Lower leg skin (tissue), 3 donors: Measurements from ENCODE around the gene ZBTB47.

Experiments used
- CTCF ChIP-seq, 3 donors: fragments of 450-650 bp; IDR thresholded peaks; one replicate each; pipeline ENCODE4 v1.5.1; 2016; ENCODE audit warnings: antibody characterized with exemption in 3 of 3, mild to moderate bottlenecking in 3 of 3, moderate library complexity in 2 of 3
- POLR2A ChIP-seq, 2 donors: fragments of 450-650 bp; IDR thresholded peaks; one replicate each; pipeline ENCODE4 v1.6.1; 2016 to 2017; ENCODE audit warnings: antibody characterized with exemption in 2 of 2, mild to moderate bottlenecking in 1 of 2, moderate library complexity in 1 of 2

DNA sequence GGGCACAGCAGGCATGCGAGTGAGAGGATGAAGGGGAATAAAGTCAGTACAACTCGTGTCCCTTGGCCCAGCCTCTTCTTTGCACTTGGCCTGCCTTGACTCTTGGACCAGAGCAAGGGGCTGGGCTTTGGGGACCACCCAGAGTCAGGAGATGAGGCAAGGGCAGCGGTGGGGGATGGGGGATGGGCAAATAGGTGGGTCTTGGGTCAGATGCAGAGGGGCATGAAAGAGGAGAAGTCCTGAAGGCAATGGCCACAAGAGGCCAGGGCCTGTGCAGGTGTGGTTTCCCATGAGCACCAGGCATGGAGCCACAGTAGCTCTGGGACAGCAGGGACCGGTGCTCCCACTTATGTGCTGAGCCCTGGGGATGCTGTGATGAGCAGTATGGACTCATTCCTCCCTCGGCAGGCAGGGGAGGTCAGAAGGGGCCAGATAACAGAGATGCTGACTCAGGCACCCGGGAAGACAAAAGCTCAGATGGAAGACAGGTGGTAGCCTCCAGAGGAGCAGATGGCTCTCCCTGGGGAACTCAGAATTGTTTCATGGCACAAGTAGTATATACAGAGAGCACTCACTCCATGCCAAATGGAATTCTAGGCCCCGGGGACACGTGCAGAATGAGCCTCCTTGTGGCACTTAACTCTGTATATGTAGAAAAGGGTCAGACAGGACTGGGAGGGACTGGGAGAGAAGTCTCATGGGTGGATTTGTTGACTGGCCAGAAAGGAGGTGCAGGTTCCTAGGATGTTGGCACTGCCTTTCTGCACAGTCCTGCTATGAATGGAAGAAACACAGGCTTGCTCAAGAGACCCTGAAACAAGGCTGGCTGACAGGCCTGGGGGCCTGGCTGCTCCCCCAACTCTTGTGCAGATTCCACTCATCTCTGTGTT lies 14.3 kb downstream of the ZBTB47 start:
- no peak for TF ChIP-seq POLR2A (IDR thresholded peaks at IDR 0.05)
- no peak for TF ChIP-seq CTCF (IDR thresholded peaks at IDR 0.05)
